Glutamatergic neuron (in vitro differentiated cells): ENCODE results near the gene RAB11FIP3. TPM values are rescaled to one million over a fixed set of nuclear protein-coding genes. Genes with fewer than 3 reads are reported as not detected.
A peak's percentile ranks its signal among the peaks of the same experiment; 100 is the strongest.
"Not testable (repeated sequence)": the region's sequence is repeated elsewhere in the genome, so short reads cannot be mapped to it uniquely, and the experiment has no call there.

Source experiments
- DNase-seq: peaks from one replicate; pipeline ENCODE4 v3.0.0; 2022
- H3K27ac Mint-ChIP-seq: one replicate; pipeline ENCODE4 v1.8.0; 2020; ENCODE audit warnings: mild to moderate bottlenecking, mixed read lengths, inconsistent platforms; ENCODE audit not compliant: unreplicated experiment
- H3K27me3 Mint-ChIP-seq: one replicate; pipeline ENCODE4 v1.8.0; 2020; ENCODE audit warnings: mild to moderate bottlenecking, moderate library complexity, mixed read lengths, inconsistent platforms; ENCODE audit not compliant: unreplicated experiment
- H3K36me3 Mint-ChIP-seq: one replicate; pipeline ENCODE4 v1.8.0; 2020; ENCODE audit warnings: mild to moderate bottlenecking, mixed read lengths, inconsistent platforms; ENCODE audit not compliant: unreplicated experiment
- H3K4me1 Mint-ChIP-seq: one replicate; pipeline ENCODE4 v1.8.0; 2020; ENCODE audit warnings: mild to moderate bottlenecking, low read depth, mixed read lengths, inconsistent platforms; ENCODE audit not compliant: unreplicated experiment
- H3K4me3 Mint-ChIP-seq: one replicate; pipeline ENCODE4 v1.8.0; 2020; ENCODE audit warnings: mild to moderate bottlenecking, mixed read lengths, inconsistent platforms; ENCODE audit not compliant: unreplicated experiment
- H3K9me3 Mint-ChIP-seq: one replicate; pipeline ENCODE4 v1.8.0; 2020; ENCODE audit warnings: mild to moderate bottlenecking, moderate library complexity, mixed read lengths, inconsistent platforms; ENCODE audit not compliant: unreplicated experiment
- CTCF ChIP-seq: fragments of 200-600 bp; sonication (generic); IDR thresholded peaks from one replicate; pipeline ENCODE4 v1.5.0; 2021; ENCODE audit not compliant: partially characterized antibody, unreplicated experiment
- long read RNA-seq: library from polyadenylated mRNA; unstranded; transcript quantifications from one replicate; pipeline ENCODE4 v2.0.0, GENCODE V29; 2020; ENCODE audit not compliant: unreplicated experiment
- total RNA-seq: library from RNA; stranded (reverse); fragmentation: NEBNext Ultra II Directional; extraction: Animal tissue kit (Norgen Biotek cat#: 25700); gene quantifications from one replicate; pipeline ENCODE4 v1.2.1, GENCODE V29; 2021; ENCODE audit not compliant: unreplicated experiment

The RAB11FIP3 gene
- 103 TPM for total RNA-seq
- long read RNA-seq, partial matches to known transcripts, result 0 of 7 reads
- long read RNA-seq, other reads (novel, unspliced or antisense), result 5 of 7 reads

DNA sequence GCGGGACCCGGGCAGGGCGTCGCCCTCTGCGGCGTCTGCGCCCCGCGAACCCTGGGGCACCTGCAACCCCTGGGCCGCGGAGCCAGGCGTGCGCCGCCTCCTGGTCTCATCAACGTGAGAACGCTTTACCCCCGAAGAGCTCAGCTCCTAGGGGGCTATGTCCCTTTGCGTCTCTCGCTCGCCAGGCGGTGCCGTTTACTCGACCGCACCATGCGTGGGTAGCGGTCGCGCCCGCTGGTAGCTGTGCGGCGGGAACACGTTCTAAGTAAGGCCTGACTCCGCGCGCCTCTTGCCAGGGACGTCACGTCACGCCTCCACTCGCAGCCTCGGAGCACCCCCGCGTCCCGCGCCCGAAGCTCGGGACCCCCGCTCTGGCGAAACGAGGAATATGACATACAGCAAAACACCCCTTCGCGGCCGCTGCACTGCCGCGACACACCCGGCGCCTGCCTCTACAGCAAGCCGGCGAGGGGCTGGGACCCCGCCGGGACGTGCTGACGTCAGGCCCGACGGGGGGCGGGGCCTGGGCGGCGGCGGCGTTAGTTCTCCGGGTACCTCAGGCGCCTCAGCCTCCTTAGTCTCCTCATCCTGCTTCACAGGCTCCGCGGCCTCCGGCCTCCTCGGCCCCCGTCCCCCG lies at the start of gene RAB11FIP3:
RAB11FIP3 (plus strand) TSS at position 568 of the 637 bp plus-strand sequence. CDS start 358 bp downstream, outside the sequence.
- Mint-ChIP-seq H3K27ac (peak within 1 kb of the TSS; percentile 33), H3K4me1 (peaks cover 21% of the 10 kb centered on the region), H3K27me3 (peaks cover 15% of the 10 kb centered on the region), H3K36me3 (no peaks in the 10 kb centered on the region), H3K9me3 (peaks cover 3% of the 10 kb centered on the region), H3K4me3 (peak within 1 kb of the TSS; percentile 83)
- no peak for TF ChIP-seq CTCF
- peak; percentile 90 for DNase-seq

- no peak for TF ChIP-seq CTCF
- peaks cover 5% of the 10 kb centered on the region for H3K9me3 Mint-ChIP-seq
- H3K27me3 Mint-ChIP-seq, result peaks cover 4% of the 10 kb centered on the region
- no peak overlapping the region for H3K27ac Mint-ChIP-seq
- no peak for DNase-seq
- peaks cover 1% of the 10 kb centered on the region for H3K4me1 Mint-ChIP-seq
- H3K4me3 Mint-ChIP-seq, result no peak overlapping the region
- H3K36me3 Mint-ChIP-seq, result no peaks in the 10 kb centered on the region
These were observed 49.3 kb upstream of the RAB11FIP3 start for GRCh38 chr16:375927-376816.

GRCh38 chr16:376817-377418 lies 48.5 kb upstream of the RAB11FIP3 start:
- Mint-ChIP-seq H3K27me3 (peaks cover 4% of the 10 kb centered on the region), H3K36me3 (no peaks in the 10 kb centered on the region), H3K4me3 (no peak overlapping the region), H3K27ac (no peak overlapping the region), H3K4me1 (peaks cover 1% of the 10 kb centered on the region), H3K9me3 (peaks cover 5% of the 10 kb centered on the region)
- TF ChIP-seq CTCF, result no peak
- no peak for DNase-seq

DNA sequence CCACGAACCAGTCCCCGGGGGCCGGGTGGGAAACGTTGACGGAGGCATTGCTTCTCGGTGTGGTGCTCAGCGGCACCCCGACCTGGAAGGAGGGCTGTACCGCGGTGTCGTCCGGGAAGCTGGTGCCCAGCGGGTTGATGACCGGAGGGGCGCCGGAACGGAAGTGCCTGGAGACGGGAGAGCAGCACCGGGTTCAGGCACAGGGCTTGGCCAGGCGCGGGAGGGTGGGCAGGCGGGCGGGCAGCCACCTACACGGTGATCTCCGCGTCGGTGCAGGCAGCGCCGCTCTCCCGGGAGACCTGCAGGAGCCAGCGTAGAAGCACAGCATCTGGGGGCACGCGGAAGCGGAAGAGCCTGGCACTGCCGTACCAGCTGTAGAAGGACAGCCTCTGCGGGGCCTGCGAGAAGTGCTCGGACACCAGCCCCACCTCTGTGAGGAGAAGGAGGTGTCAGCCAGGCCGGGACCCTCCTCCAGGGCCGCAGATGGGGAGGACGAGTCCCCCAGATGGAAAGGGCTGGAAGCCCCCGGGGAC lies 48.0 kb upstream of the RAB11FIP3 start:
- Mint-ChIP-seq H3K9me3 (peaks cover 5% of the 10 kb centered on the region), H3K27ac (no peak overlapping the region), H3K4me3 (no peak overlapping the region), H3K4me1 (peaks cover 1% of the 10 kb centered on the region), H3K36me3 (no peaks in the 10 kb centered on the region), H3K27me3 (peaks cover 4% of the 10 kb centered on the region)
- no peak for TF ChIP-seq CTCF
- DNase-seq, result no peak

GRCh38 chr16:378113-378820 lies 47.2 kb upstream of the RAB11FIP3 start:
- H3K27me3 Mint-ChIP-seq, H3K4me3 Mint-ChIP-seq, H3K36me3 Mint-ChIP-seq, DNase-seq, H3K9me3 Mint-ChIP-seq, H3K4me1 Mint-ChIP-seq, H3K27ac Mint-ChIP-seq: not testable (repeated sequence)
